Epidermal melanocyte (primary cell): ENCODE results near the gene ADAM10.
"Not testable (repeated sequence)": the region's sequence is repeated elsewhere in the genome, so short reads cannot be mapped to it uniquely, and the experiment has no call there.

ENCODE experiments used
- DNase-seq: peaks from one replicate; pipeline ENCODE4 v3.0.0; 2011; ENCODE audit warnings: low spot score; ENCODE audit not compliant: insufficient read length

Gene ADAM10

DNA sequence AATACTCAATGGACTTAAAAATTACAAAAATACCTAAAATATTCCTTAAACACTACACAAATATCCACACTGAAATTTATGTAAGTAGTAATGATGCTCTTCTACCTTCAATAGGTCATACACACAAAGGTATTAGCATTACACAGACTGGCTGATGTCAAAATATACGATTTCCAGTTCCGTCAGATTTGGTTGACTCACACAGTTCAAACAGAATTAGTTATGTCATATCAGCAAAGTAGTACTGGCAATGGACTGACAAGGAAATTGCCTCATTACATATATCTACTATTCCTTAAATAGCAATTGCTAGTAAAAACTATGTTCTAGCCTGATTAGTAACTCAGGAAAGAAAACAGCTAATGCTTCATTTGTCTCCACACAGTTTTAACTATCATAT is 70.8 kb downstream of the ADAM10 start:
- DNase-seq: no peak

DNA sequence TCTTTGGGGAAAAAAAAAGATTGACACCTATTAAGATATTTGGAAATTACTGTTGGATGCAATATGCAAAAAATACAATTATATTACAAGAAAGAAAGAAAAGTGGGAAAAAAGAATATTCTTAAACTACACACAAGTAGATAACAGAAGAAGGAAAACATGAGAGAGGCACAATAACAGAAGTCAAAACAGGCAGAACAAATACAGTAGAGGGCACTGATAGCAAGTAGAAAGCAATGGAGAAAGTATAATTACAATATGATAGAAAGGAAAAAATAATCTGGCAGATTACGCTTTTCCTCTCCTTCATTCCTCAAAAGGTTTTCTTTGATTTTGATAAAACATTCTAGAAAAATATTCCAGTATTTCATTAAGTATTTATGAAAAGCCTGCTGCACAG is 72.1 kb downstream of the ADAM10 start:
- no peak for DNase-seq

- no peak for DNase-seq
Observed at GRCh38 chr15:58676766-58677165, 72.7 kb downstream of the ADAM10 start.

DNA sequence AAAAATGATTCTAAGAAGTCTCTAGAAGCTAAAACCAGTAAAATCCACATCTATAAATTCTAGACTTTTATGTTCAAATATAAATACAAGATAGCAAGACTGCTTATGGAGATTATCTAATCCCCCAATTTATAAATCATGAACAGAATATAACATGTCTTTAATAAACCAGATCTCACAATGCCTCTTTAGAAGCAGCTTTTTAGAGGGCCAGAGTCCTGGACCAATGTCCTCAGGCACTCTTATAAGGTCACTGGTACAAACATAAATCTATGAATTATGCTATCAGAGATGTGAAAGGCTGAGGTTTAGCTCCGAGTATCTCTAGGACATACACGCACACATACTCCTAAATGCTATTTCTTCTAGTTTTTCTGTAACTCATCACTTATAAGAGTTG is 78.3 kb downstream of the ADAM10 start:
- DNase-seq: no peak

- DNase-seq: no peak
Observed at GRCh38 chr15:58669108-58669507, 80.4 kb downstream of the ADAM10 start.

DNA sequence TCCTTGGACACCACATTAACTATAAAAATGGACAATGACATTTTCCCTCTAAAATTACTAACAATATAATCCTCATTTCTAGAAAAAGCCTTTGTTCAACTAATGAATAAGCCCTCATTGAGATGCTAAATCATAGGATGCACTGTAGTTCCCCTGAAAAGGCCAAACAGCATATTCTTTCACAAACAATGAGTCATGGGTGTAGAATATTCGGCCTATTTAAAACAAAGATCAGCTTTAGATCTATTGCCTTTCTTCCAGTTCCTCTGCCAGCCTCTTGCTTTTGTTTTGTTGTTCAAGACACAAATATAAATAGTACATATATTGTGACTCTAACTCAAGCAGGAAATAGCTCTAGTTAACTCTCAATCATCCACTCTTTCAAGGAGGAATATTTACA is 82.5 kb downstream of the ADAM10 start:
- DNase-seq: no peak

DNA sequence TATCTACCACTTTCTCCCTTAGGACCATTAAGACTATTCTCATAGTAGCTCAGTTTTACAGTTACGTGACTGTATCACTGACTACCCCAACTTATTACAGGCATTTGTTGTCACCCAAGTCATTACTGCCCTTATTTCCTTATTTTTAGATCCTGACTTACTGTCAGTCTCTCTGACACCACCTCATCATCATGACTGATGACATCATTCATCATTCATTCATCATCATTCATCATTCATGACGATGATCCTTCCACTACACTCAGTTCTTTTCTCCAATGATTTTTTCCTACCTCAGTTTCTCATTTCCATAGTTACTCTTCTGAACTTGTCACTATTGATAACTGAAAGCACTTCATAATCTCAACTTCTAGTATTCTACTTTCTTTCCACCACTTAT is 83.8 kb downstream of the ADAM10 start:
- no peak for DNase-seq

- no peak for DNase-seq
Observed at GRCh38 chr15:58650102-58650501, 99.4 kb downstream of the ADAM10 start.

- DNase-seq: no peak
Observed at GRCh38 chr15:58649175-58649574, 100.3 kb downstream of the ADAM10 start.

GRCh38 chr15:58643996-58644395 is 105.5 kb downstream of the ADAM10 start:
- DNase-seq: no peak

GRCh38 chr15:58641660-58642059 is 107.8 kb downstream of the ADAM10 start:
- no peak for DNase-seq

GRCh38 chr15:58639992-58640391 is 109.5 kb downstream of the ADAM10 start:
- DNase-seq: no peak

- DNase-seq: no peak
Observed at GRCh38 chr15:58639002-58639756, 110.3 kb downstream of the ADAM10 start.

GRCh38 chr15:58632789-58633188 is 116.7 kb downstream of the ADAM10 start:
- no peak for DNase-seq

DNA sequence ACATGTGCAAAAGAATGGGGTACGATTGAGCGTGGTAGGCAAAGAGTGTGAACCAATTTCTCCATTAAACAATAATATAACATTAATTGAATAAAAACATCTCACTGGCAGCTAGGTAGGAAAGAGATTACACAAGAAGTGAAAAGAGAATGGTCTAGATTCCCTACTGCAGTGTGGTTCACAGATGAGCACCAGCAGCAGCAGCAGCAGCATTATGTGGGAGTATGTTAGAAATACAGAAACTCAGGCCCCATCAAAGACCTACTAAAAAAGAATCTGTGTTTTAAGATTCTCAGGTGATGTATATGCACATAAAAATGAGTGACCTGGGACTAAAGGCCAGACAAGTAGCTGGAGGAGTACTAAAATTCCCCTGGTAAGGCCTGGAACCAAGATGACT is 118.2 kb downstream of the ADAM10 start:
- no peak for DNase-seq

GRCh38 chr15:58629625-58630024 is 119.9 kb downstream of the ADAM10 start:
- no peak for DNase-seq

- no peak for DNase-seq
Observed at GRCh38 chr15:58628206-58628947, 121.1 kb downstream of the ADAM10 start.

DNA sequence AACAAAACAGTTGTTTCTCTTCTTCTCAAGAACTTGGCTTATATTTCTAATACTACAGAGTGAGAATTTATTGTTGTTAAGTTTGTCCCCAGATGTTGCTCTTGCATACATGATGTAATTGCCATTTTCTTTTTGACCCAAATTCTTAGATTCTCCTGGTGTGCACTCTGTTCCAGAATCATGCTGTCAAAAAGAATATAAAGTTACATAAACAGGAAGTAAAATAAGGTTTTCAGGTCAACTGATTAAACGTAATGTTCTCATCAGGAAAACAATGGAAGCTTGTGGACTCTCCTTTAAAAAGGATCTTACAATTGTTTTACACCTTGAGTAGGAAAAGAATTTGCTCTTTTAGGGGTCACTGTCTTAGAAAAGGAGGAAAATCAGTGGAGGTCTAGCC is 121.8 kb downstream of the ADAM10 start:
- DNase-seq: no peak

DNA sequence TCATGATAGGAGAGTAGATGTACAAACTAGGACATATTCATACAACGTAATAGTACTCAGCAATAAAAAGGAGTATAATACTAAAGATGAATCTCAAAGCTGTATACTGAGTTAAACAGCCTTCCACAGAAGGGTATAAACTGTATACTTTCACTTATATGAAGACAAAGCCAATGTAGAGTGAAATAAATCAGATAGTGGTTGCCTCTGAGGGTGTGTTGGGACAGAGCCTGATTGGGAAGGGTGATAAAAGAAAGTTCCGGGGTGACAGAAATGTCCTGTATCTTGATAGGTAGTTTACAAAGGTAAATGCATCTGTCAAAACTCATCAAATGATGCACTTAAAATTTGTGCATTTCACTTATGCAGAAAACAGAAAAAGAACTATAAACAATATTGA is 122.5 kb downstream of the ADAM10 start:
- no peak for DNase-seq

DNA sequence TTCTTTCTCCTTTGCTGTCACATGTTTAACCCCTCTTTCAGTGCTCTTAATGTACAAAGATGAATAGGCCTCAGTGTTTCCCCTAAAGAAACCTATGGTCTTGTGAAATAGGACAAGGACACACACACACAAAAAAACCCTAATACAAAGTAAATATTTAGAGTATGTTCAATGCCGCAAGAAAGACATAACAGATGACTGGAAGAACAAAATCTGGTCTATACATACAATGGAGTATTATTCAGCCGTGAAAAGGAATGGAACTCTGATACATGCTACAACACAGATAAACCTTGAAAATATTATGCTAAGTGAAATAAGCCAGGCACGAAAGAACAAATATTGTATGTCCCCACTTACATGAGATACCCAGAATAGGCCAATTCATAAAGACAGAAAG is 123.1 kb downstream of the ADAM10 start:
- DNase-seq: no peak

DNA sequence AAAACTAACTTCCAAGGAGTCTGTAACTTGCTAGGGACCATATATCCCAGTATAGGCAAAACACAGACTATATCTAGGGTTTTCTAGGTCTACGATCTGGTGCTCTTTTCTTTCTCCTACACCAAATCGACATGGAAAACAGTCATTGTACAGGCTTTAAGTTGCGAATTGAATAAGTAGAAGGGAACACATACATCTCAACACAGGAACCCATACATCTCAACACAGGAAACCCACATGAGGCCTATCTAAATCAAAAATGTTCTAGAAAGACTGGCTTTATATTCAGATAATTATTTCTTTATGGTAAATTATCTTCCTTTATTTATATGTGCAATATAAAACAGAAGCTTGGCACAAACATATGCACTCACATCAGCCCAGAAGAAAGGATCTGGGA is 126.6 kb downstream of the ADAM10 start:
- no peak for DNase-seq

DNA sequence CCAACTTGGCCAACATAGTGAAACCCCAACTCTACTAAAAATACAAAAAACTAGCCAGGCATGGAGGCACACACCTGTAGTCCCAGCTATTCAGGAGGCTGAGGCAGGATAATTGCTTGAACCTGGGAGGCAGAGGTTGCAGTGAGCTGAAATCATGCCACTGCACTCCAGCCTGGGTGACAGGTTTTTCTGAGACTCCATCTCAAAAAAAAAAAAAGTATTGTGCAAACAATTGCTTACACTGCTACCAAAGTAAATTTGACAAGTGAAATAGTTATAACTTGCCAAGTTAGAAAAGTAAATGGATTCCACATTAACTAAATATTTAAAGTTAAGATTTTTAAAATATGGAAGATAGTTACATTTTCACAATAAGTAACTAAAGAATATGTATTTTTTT is 129.2 kb downstream of the ADAM10 start:
- DNase-seq: not testable (repeated sequence)

- no peak for DNase-seq
Observed at GRCh38 chr15:58616171-58616570, 133.3 kb downstream of the ADAM10 start.
